ENCODE results near the gene ZGLP1.

The ZGLP1 gene

GRCh38 chr19:10277795-10278589 is 31.6 kb downstream of the ZGLP1 start:
- no peak for TF ChIP-seq CTCF (IDR thresholded peaks at IDR 0.05; ENCODE audit: low read depth, low read length, missing control alignments)
- no peak for DNase-seq
- no peak overlapping the region for H3K4me3 ChIP-seq (ENCODE audit: low read depth, low read length)
- no peak overlapping the region for H3K27ac ChIP-seq
- in situ Hi-C loops (cut with HindIII; ENCODE audit: low pct_ligation_motif_present, low sequenced_read_pairs), result no loop called here
- no peaks in the 10 kb centered on the region for H3K27me3 ChIP-seq (replicated peaks)
- H3K36me3 ChIP-seq (replicated peaks), result peaks cover 2% of the 10 kb centered on the region

DNA sequence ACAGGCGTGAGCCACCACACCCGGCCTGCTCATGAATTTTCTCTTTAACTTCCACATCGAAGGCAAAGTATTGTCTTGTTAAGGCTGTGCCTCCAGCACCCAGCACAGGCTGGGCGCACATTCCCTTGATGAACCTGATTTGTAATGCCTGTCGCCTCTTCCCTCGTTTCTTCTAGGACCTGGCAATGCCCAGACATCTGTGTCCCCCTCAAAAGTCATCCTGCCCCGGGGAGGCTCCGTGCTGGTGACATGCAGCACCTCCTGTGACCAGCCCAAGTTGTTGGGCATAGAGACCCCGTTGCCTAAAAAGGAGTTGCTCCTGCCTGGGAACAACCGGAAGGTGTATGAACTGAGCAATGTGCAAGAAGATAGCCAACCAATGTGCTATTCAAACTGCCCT is 35.0 kb downstream of the ZGLP1 start:
- TF ChIP-seq CTCF (IDR thresholded peaks at IDR 0.05; ENCODE audit: low read depth, low read length, missing control alignments), result no peak
- DNase-seq, result no peak
- H3K36me3 ChIP-seq (replicated peaks), result peaks cover 2% of the 10 kb centered on the region
- H3K27ac ChIP-seq, result no peak overlapping the region
- no peak overlapping the region for H3K4me3 ChIP-seq (ENCODE audit: low read depth, low read length)
- in situ Hi-C loops (cut with HindIII; ENCODE audit: low pct_ligation_motif_present, low sequenced_read_pairs), result no loop called here
- no peaks in the 10 kb centered on the region for H3K27me3 ChIP-seq (replicated peaks)

GRCh38 chr19:10271543-10272086 is 38.0 kb downstream of the ZGLP1 start:
- no peak for DNase-seq
- no peak for TF ChIP-seq CTCF (IDR thresholded peaks at IDR 0.05; ENCODE audit: low read depth, low read length, missing control alignments)
- in situ Hi-C loops (cut with HindIII; ENCODE audit: low pct_ligation_motif_present, low sequenced_read_pairs), result no loop called here
- no peaks in the 10 kb centered on the region for H3K27me3 ChIP-seq (replicated peaks)
- H3K27ac ChIP-seq, result no peak overlapping the region
- no peaks in the 10 kb centered on the region for H3K36me3 ChIP-seq (replicated peaks)
- H3K4me3 ChIP-seq (ENCODE audit: low read depth, low read length), result peak overlapping the region; percentile 47

- H3K27me3 ChIP-seq (replicated peaks), result no peaks in the 10 kb centered on the region
- peak within 1 kb of the TSS; percentile 23 for H3K27ac ChIP-seq
- no peak for TF ChIP-seq CTCF (IDR thresholded peaks at IDR 0.05; ENCODE audit: low read depth, low read length, missing control alignments)
- in situ Hi-C loops (cut with HindIII; ENCODE audit: low pct_ligation_motif_present, low sequenced_read_pairs), result no loop called here
- peak; percentile 39 for DNase-seq
- H3K4me3 ChIP-seq (ENCODE audit: low read depth, low read length), result peak within 1 kb of the TSS; percentile 47
- no peaks in the 10 kb centered on the region for H3K36me3 ChIP-seq (replicated peaks)
Measured at GRCh38 chr19:10270616-10271394, 38.8 kb downstream of the ZGLP1 start, which contains the start of gene ICAM1. Gene ICAM1, plus strand, starts transcription at chr19:10271120. Its CDS starts 40 bp downstream, at chr19:10271160.

GRCh38 chr19:10270180-10270615 is 39.4 kb downstream of the ZGLP1 start:
- in situ Hi-C loops (cut with HindIII; ENCODE audit: low pct_ligation_motif_present, low sequenced_read_pairs), result no loop called here
- no peak for DNase-seq
- Histone ChIP-seq H3K27ac (peak overlapping the region; percentile 23), H3K36me3 (replicated peaks) (no peaks in the 10 kb centered on the region), H3K4me3 (ENCODE audit: low read depth, low read length) (peak overlapping the region; percentile 47), H3K27me3 (replicated peaks) (no peaks in the 10 kb centered on the region)
- no peak for TF ChIP-seq CTCF (IDR thresholded peaks at IDR 0.05; ENCODE audit: low read depth, low read length, missing control alignments)

All from brain microvascular endothelial cell (primary cell).